SK-N-SH treated with all-trans-retinoic acid at 6 μM for 48 hours (cell line): ENCODE results near the gene CHRND.

Source experiments
- ATAC-seq: fragments of 200-7000 bp; cut with Tn5 transposase; 3 replicates; pipeline ENCODE4 v1.9.1; 2020; ENCODE audit warnings: mild to moderate bottlenecking, moderate library complexity
- ARNTL ChIP-seq: fragments of 450-650 bp; formaldehyde crosslinking; IDR thresholded peaks from 2 replicates; pipeline ENCODE4 v1.5.0; 2020; ENCODE audit warnings: low read depth, mild to moderate bottlenecking, moderate library complexity, borderline replicate concordance
- BACH2 ChIP-seq: fragments of 250-450 bp; sonication (Bioruptor Pico); IDR thresholded peaks from 2 replicates; pipeline ENCODE4 v1.9.0; 2021; ENCODE audit warnings: mild to moderate bottlenecking, borderline replicate concordance
- CREB5 ChIP-seq: fragments of 250-450 bp; sonication (Bioruptor Pico); IDR thresholded peaks from 2 replicates; pipeline ENCODE4 v1.5.1; 2020; ENCODE audit warnings: low read depth, mild to moderate bottlenecking, moderate library complexity
- CSDC2 ChIP-seq: fragments of 250-450 bp; sonication (Bioruptor Pico); IDR thresholded peaks from 2 replicates; pipeline ENCODE4 v1.5.0; 2020; ENCODE audit warnings: mild to moderate bottlenecking, moderate library complexity
- ESRRG ChIP-seq: fragments of 250-450 bp; sonication (Bioruptor Pico); IDR thresholded peaks from 2 replicates; pipeline ENCODE4 v1.6.1; 2021; ENCODE audit warnings: mild to moderate bottlenecking
- GLIS3 ChIP-seq: fragments of 250-450 bp; sonication (Bioruptor Pico); IDR thresholded peaks from 2 replicates; pipeline ENCODE4 v1.5.0; 2020; ENCODE audit warnings: mild to moderate bottlenecking, moderate library complexity
- ISL1 ChIP-seq: fragments of 250-450 bp; sonication (Bioruptor Pico); IDR thresholded peaks from 2 replicates; pipeline ENCODE4 v2.1.2; 2022; ENCODE audit warnings: mild to moderate bottlenecking, moderate library complexity
- OSR1 ChIP-seq: fragments of 250-450 bp; sonication (Bioruptor Pico); IDR thresholded peaks from 2 replicates; pipeline ENCODE4 v1.8.0; 2022; ENCODE audit warnings: moderate library complexity, mild to moderate bottlenecking, inconsistent platforms
- PPARA ChIP-seq: fragments of 250-450 bp; sonication (Bioruptor Pico); IDR thresholded peaks from 2 replicates; pipeline ENCODE4 v1.5.0; 2020; ENCODE audit warnings: mild to moderate bottlenecking, borderline replicate concordance
- RARB ChIP-seq: fragments of 250-450 bp; sonication (Bioruptor Pico); IDR thresholded peaks from 2 replicates; pipeline ENCODE4 v1.8.0; 2021; ENCODE audit warnings: mild to moderate bottlenecking, moderate library complexity
- SNAI2 ChIP-seq: fragments of 250-450 bp; sonication (Bioruptor Pico); IDR thresholded peaks from 2 replicates; pipeline ENCODE4 v1.5.0; 2020; ENCODE audit warnings: mild to moderate bottlenecking, moderate library complexity
- TCF4 ChIP-seq: fragments of 250-450 bp; sonication (Bioruptor Pico); IDR thresholded peaks from 2 replicates; pipeline ENCODE4 v1.8.0; 2021; ENCODE audit warnings: mild to moderate bottlenecking, moderate library complexity, borderline replicate concordance
- TOX ChIP-seq: fragments of 250-450 bp; sonication (Bioruptor Pico); IDR thresholded peaks from 2 replicates; pipeline ENCODE4 v1.8.0; 2021; ENCODE audit warnings: mild to moderate bottlenecking, moderate library complexity, borderline replicate concordance
- TSHZ2 ChIP-seq: fragments of 250-450 bp; sonication (Bioruptor Pico); IDR thresholded peaks from 2 replicates; pipeline ENCODE4 v1.5.0; 2020; ENCODE audit warnings: mild to moderate bottlenecking, moderate library complexity
- ZFP3 ChIP-seq: fragments of 250-450 bp; sonication (Bioruptor Pico); IDR thresholded peaks from 2 replicates; pipeline ENCODE4 v1.5.0; 2020; ENCODE audit warnings: mild to moderate bottlenecking, moderate library complexity
- ZFP30 ChIP-seq: fragments of 450-650 bp; formaldehyde crosslinking; IDR thresholded peaks from 2 replicates; pipeline ENCODE4 v1.5.0; 2022; ENCODE audit warnings: mild to moderate bottlenecking, moderate library complexity
- ZNF565 ChIP-seq: fragments of 450-650 bp; formaldehyde crosslinking; conservative IDR thresholded peaks from 2 replicates; pipeline ENCODE4 v1.5.0; 2020; ENCODE audit warnings: low read depth, mild to moderate bottlenecking, moderate library complexity
- ZNF70 ChIP-seq: fragments of 450-650 bp; formaldehyde crosslinking; IDR thresholded peaks from 2 replicates; pipeline ENCODE4 v1.5.0; 2020; ENCODE audit warnings: mild to moderate bottlenecking, moderate library complexity
- ZNF8 ChIP-seq: fragments of 450-650 bp; formaldehyde crosslinking; IDR thresholded peaks from 2 replicates; pipeline ENCODE4 v1.5.0; 2020; ENCODE audit warnings: mild to moderate bottlenecking, moderate library complexity
- TF ChIP-seq, protein P1 (sequence below): fragments of 250-450 bp; sonication (Bioruptor Pico); IDR thresholded peaks from 2 replicates; pipeline ENCODE4 v1.8.0; 2020; ENCODE audit warnings: mild to moderate bottlenecking, moderate library complexity, borderline replicate concordance
- TF ChIP-seq, protein P2 (sequence below): fragments of 250-450 bp; sonication (Bioruptor Pico); IDR thresholded peaks from 2 replicates; pipeline ENCODE4 v1.5.1; 2021; ENCODE audit warnings: mild to moderate bottlenecking, moderate library complexity
- TF ChIP-seq, protein P3 (sequence below): fragments of 250-450 bp; sonication (Bioruptor Pico); IDR thresholded peaks from 2 replicates; pipeline ENCODE4 v1.8.0; 2021; ENCODE audit warnings: low read depth, mild to moderate bottlenecking, moderate library complexity, borderline replicate concordance

CHRND gene

DNA sequence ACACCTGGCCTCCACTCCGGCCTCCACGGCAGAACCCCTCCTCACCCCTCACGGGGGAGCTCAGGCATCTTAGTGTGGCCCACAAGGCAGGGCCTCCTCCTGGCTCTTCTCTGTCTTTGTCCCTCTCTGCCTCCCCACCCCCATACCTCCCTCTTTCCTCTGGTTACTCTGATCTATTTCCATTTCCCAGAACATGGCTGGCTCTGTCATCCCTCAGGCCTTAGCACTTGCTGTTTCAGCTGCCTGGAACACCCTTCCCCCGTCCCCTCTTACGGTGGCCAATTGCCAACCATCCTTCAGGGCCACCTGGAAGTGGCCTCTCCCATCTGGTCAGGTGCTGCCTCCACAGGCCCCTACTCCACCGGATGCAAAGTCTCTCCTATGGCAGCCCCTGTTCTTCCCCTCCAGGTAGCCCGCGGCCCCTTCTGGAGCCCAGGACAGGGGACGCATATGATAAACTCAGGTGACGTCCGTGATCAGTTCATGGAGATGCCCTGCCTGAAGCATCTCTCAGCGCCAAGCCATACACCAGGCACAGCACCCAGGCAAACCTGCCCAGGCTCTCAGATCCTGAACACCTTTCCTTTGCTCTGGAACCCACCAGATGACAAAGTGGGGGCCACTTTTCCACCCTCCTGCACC is 34.7 kb upstream of the CHRND start:
- ATAC-seq, result no peak
- no peak for TF ChIP-seq PPARA (CRISPR knock-in tag)
- TF ChIP-seq RARB (CRISPR knock-in tag), result no peak
- no peak for TF ChIP-seq ZNF8
- TF ChIP-seq, protein P1, sequence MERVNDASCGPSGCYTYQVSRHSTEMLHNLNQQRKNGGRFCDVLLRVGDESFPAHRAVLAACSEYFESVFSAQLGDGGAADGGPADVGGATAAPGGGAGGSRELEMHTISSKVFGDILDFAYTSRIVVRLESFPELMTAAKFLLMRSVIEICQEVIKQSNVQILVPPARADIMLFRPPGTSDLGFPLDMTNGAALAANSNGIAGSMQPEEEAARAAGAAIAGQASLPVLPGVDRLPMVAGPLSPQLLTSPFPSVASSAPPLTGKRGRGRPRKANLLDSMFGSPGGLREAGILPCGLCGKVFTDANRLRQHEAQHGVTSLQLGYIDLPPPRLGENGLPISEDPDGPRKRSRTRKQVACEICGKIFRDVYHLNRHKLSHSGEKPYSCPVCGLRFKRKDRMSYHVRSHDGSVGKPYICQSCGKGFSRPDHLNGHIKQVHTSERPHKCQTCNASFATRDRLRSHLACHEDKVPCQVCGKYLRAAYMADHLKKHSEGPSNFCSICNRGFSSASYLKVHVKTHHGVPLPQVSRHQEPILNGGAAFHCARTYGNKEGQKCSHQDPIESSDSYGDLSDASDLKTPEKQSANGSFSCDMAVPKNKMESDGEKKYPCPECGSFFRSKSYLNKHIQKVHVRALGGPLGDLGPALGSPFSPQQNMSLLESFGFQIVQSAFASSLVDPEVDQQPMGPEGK (CRISPR knock-in tag), result no peak
- TF ChIP-seq CREB5 (CRISPR knock-in tag), result no peak
- no peak for TF ChIP-seq ESRRG (CRISPR knock-in tag)
- TF ChIP-seq, protein P2, sequence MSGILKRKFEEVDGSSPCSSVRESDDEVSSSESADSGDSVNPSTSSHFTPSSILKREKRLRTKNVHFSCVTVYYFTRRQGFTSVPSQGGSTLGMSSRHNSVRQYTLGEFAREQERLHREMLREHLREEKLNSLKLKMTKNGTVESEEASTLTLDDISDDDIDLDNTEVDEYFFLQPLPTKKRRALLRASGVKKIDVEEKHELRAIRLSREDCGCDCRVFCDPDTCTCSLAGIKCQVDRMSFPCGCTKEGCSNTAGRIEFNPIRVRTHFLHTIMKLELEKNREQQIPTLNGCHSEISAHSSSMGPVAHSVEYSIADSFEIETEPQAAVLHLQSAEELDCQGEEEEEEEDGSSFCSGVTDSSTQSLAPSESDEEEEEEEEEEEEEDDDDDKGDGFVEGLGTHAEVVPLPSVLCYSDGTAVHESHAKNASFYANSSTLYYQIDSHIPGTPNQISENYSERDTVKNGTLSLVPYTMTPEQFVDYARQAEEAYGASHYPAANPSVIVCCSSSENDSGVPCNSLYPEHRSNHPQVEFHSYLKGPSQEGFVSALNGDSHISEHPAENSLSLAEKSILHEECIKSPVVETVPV, result no peak

- no peak for ATAC-seq
- TF ChIP-seq ISL1 (CRISPR knock-in tag) (no peak), GLIS3 (CRISPR knock-in tag) (no peak), PPARA (CRISPR knock-in tag) (no peak), ESRRG (CRISPR knock-in tag) (no peak), BACH2 (CRISPR knock-in tag) (no peak), TSHZ2 (no peak)
- TF ChIP-seq, protein P1 (CRISPR knock-in tag), result no peak
These were observed 33.6 kb upstream of the CHRND start for GRCh38 chr2:232492236-232492848.

GRCh38 chr2:232492963-232493700 is 32.8 kb upstream of the CHRND start:
- no peak for ATAC-seq
- TF ChIP-seq TOX (CRISPR knock-in tag), result no peak
- no peak for TF ChIP-seq ZFP3 (CRISPR knock-in tag)
- TF ChIP-seq PPARA (CRISPR knock-in tag), result no peak
- no peak for TF ChIP-seq OSR1 (CRISPR knock-in tag)
- TF ChIP-seq SNAI2 (CRISPR knock-in tag), result no peak
- no peak for TF ChIP-seq ISL1 (CRISPR knock-in tag)
- no peak for TF ChIP-seq BACH2 (CRISPR knock-in tag)
- no peak for TF ChIP-seq TCF4
- TF ChIP-seq ZFP30 (CRISPR knock-in tag), result no peak
- no peak for TF ChIP-seq CREB5 (CRISPR knock-in tag)
- no peak for TF ChIP-seq ESRRG (CRISPR knock-in tag)
- TF ChIP-seq ZNF8, result no peak
- TF ChIP-seq, protein P3, sequence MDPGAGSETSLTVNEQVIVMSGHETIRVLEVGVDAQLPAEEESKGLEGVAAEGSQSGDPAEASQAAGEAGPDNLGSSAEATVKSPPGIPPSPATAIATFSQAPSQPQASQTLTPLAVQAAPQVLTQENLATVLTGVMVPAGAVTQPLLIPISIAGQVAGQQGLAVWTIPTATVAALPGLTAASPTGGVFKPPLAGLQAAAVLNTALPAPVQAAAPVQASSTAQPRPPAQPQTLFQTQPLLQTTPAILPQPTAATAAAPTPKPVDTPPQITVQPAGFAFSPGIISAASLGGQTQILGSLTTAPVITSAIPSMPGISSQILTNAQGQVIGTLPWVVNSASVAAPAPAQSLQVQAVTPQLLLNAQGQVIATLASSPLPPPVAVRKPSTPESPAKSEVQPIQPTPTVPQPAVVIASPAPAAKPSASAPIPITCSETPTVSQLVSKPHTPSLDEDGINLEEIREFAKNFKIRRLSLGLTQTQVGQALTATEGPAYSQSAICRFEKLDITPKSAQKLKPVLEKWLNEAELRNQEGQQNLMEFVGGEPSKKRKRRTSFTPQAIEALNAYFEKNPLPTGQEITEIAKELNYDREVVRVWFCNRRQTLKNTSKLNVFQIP (CRISPR knock-in tag), result no peak
- no peak for TF ChIP-seq ARNTL
- no peak for TF ChIP-seq ZNF565
- TF ChIP-seq ZNF70 (CRISPR knock-in tag), result no peak
- TF ChIP-seq RARB (CRISPR knock-in tag), result no peak
- TF ChIP-seq CSDC2, result no peak
